NT2/D1 (cell line): ENCODE measurements around the gene HSPA1B.

Experiments used
- SUZ12 ChIP-seq: IDR thresholded peaks from 2 replicates; pipeline ENCODE4 v1.6.1; 2011; ENCODE audit not compliant: insufficient read length, insufficient read depth; ENCODE audit errors: extremely low read depth
- YY1 ChIP-seq: IDR thresholded peaks from 2 replicates; pipeline ENCODE4 v1.6.1; 2011; ENCODE audit not compliant: insufficient read length, insufficient read depth
- ZNF274 ChIP-seq: IDR thresholded peaks from 2 replicates; pipeline ENCODE4 v1.6.1; 2011; ENCODE audit warnings: mild to moderate bottlenecking, low read depth, low read length

GRCh38 chr6:31858707-31859106, 31.2 kb downstream of the HSPA1B start:
- no peak for TF ChIP-seq YY1
- TF ChIP-seq ZNF274, result no peak
- no peak for TF ChIP-seq SUZ12
